M059J (cell line): ENCODE data around the gene TIMM21. TPM values are rescaled to one million over a fixed set of nuclear protein-coding genes. Genes with fewer than 3 reads are reported as not detected.
A peak's percentile ranks its signal among the peaks of the same experiment; 100 is the strongest.

Experiments
- DNase-seq: peaks from one replicate; pipeline ENCODE4 v3.0.0-alpha.2; 2012; ENCODE audit warnings: low read depth
- total RNA-seq: library from RNA; depleted of rRNA; stranded (reverse); fragments of >200 nt; shearing (Covaris generic); gene quantifications from 2 replicates; pipeline ENCODE4 v1.2.3, GENCODE V29; 2014; rRNA removed

Gene TIMM21
- 45.3 and 54.2 TPM in 2 replicates for total RNA-seq

DNA sequence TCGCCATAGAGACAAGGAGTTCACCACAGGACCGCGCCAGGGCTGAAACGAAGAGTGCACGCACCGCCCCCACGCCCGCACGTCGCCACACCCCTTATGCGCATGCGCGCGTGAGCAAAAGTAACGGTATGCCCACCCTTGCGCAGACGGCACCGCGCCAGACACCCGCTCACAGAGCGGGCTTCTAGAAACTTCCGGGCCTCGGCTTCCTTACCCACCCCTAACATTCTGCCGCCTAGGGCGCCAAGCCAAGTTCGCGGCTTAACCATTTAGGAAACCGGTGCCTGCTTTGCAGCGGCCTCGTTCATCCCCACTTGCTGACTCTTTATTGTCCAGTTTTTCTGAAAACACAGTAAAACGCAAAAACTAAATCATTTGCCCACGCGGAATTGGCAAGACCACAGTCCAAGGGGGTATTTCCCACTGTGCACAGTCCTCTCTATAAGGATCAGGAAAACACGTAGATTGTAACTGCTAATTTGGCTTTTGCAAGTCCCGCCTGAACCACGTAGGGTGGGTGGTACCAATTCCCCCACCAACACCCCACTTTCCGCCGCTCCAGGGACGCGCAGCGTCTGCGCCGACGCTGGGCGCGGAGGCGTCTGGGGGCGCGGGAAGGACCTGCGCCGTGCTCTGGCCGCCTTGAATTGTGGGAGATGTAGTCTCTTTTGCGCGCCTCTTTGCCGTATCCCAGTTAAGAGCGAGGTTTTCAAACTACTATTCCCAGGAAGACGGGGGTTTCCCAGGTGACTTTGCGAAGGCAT, at the start of gene TIMM21, which contains the start of gene FBXO15:
Gene TIMM21 (plus strand): TSS at position 745 of the 764 bp plus-strand sequence. CDS start 286 bp downstream, outside the sequence.
Gene FBXO15 (minus strand): TSS at position 56 of the 764 bp plus-strand sequence. CDS start 49 bp downstream, at position 7.
- DNase-seq, result peak; percentile 97

- DNase-seq, result no peak
Observed at GRCh38 chr18:74108460-74108859, 39.9 kb upstream of the TIMM21 start.

DNA sequence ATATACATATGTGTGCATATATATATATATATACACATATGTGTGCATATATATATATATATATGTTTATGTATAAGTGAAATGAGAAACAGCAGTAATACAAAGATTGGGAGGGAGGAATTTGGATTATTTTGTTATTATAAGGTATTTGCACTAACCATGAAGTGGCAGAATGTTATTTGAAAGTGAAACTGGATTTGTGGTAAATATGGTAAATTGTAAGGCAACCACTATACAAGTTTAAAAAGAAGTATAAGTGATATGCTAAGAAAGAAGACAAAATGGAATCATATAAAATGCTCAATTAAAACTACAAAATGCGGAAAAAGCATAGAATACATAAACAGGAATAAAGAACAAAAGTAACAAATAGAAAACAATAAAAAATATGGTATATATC, 38.2 kb upstream of the TIMM21 start:
- DNase-seq, result no peak

DNA sequence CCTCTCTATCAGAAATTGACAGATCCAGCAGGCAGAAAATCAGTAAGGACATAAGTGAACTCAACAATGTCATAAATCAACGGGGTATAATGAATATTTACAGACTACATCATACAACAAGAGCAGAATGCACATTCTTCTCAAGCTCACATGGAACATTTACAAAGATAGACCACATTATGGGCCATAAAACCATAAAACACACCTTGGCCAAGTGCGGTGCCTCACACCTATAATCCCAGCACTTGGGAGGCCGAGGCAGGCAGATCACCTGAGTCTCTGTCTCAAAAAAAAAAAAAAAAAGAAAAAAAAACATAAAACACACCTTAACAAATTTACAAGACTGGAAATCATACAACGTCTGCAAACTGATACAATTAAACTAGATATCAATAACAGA, 37.3 kb upstream of the TIMM21 start:
- no peak for DNase-seq

GRCh38 chr18:74113711-74114110, 34.6 kb upstream of the TIMM21 start:
- no peak for DNase-seq

DNA sequence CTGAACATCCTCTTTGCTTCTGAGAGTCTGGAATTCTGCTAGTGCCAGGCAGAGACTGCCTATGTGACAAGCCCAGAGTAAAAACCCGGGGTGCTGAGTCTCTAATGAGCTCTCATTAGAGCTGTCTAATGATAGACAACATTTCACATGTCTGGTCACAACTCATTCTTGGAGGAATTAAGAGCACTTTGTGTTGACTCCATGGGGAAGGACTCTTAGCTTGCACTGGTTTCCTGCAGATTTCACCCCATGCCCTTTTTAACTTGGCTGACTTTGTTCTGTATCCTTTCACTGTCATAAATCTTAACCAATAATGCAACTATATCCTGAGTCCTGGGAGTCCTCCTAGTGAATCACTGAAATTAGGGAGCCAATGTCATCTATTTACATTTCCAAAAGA, 34.2 kb upstream of the TIMM21 start:
- peak; percentile 9 for DNase-seq

GRCh38 chr18:74115046-74115445, 33.3 kb upstream of the TIMM21 start:
- peak; percentile 35 for DNase-seq

GRCh38 chr18:74116633-74117554, 31.4 kb upstream of the TIMM21 start:
- DNase-seq, result peak; percentile 48

DNA sequence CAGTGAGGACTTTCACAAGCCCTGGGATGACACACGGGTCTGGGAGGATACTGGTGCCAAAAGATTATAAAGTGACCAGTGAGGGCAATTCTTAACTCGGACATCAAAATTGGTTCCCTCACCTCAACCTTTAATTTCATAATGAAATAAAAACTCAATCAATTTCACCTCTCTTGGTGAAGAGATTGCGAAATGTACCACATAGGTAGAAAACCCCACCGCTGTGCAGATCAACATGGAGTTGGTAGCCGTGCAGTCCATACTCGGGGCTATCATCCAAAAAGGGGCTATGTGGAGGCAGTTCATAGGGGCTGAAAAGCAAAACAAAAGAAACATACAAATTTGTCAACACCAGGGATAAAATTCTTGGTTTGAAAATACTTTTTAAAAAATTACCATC, 25.1 kb upstream of the TIMM21 start:
- no peak for DNase-seq

DNA sequence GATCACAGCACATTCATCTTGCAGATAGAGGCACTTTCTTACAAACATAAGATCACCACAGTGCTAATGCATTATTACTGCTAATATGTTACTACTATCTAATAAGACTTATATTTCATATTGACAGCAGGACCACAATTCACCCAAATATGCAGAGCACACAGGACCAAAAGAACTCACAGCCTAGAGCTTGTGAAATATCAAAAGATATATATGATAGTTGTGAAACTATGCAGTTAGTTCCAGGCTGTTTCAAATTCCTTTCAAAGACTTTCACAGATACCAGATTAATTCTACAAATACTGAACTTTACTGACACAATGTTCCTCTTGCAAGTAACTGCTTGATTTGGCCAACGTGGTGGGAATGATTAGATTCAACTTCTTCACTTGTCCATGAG, 23.7 kb upstream of the TIMM21 start:
- no peak for DNase-seq

GRCh38 chr18:74126684-74127655, 21.4 kb upstream of the TIMM21 start:
- DNase-seq, result no peak

DNA sequence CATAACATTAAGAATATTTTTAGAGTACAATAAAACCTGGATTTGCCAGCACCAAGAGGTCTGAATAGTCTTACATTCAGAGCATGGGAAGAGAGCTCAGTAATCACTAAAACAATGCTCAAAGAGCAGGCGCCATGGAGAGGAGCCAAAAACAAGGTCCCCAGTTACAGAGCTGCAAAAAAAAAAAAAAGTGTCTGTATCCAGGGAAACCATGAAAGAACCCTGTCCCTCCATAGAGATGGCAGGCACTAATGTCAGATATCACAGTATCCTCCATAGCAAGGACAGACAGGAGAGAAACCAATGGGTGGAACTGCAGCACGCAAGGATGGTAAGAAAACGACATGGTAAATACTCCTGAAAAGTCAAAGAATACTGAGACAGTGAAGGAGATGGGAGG, 20.2 kb upstream of the TIMM21 start:
- no peak for DNase-seq

DNA sequence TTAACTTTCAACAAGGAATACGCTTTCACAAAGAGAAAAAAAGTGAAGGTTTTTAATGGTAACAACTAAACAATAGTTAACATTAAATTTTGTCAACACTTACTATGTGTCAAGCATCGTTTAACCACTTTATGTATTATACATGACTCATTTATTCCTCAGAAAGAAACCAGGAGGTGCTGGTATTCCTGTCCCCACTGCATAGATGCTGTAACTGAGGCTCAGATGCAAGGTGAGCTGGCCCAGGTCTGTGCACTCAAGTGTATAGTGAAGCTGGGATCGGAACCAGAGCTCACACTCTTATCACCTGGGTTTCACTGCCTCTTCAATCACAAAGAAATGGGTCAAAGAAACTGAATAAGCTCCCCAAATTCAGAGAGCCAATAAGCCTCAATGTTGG, 17.2 kb upstream of the TIMM21 start:
- DNase-seq, result no peak

DNA sequence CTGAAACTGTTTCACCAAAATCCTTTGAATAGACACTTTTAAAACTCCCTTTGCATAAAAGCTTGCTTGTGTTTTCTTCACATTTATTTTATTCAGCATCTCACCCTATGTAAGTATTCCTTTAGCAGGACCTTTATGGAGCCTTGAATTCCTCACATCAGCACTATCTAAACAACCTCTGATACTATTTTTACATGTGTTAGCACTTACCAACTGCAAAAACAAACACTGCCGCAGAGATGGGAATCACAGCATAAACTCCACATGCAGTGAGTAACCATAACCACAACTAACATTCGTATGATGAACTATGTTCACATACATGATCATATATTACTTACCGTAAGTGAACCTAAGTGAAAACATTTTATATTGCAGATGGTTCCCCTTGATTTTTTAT, 16.1 kb upstream of the TIMM21 start:
- DNase-seq, result no peak

DNA sequence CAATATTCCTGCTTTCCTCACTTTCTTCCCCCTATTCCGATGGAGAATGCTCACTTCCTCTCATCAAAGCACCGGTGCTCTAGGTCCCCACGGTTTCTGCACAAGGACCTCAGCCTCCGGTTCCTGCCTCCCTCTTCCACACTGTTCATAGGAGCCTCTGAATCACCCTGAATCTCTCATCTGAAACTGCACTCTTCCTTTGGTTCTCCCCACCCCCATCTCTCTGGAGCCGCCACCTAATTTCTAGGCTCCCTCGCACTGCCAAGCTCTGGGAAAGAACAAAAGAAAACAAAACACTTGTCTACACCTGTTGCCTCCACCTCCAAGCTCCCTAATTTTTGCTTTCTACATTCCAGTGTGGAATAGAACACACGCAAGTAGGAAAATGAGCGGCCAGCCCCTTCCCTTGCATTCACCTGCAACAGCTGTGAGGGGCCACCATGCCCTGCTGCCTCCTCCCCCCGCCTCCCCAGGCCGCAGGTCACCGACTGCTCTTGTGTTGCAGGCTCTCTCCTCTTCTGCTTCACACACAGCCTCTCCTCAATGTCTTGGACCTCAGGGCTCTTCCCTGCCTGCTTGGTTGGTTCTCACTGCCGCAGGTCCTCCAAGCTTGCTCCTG, 10.3 kb upstream of the TIMM21 start:
- no peak for DNase-seq

GRCh38 chr18:74139411-74139810, 8.9 kb upstream of the TIMM21 start:
- DNase-seq, result no peak

GRCh38 chr18:74139888-74140287, 8.4 kb upstream of the TIMM21 start:
- peak; percentile 54 for DNase-seq

DNA sequence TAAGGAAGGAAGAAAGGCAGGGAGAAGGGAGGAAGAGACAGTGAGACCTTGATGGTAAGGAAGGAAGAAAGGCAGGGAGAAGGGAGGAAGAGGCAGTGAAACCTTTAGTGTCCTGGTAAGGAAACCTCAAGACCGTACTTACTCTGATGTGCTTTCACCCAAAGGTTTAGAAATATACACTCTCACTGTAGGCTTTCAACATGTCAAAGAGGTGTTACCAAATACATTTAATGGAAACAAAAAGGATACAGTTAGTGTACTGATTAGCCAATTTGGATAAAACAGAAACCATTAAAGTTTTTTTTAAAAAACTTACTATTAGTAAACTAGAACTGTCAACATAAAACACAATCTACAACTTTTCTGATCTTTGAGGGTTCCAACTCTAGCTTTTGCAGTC, 7.7 kb upstream of the TIMM21 start:
- DNase-seq, result no peak

- no peak for DNase-seq
Observed at GRCh38 chr18:74141667-74142066, 6.7 kb upstream of the TIMM21 start.

- DNase-seq, result peak; percentile 24
Observed at GRCh38 chr18:74142252-74142651, 6.1 kb upstream of the TIMM21 start.

DNA sequence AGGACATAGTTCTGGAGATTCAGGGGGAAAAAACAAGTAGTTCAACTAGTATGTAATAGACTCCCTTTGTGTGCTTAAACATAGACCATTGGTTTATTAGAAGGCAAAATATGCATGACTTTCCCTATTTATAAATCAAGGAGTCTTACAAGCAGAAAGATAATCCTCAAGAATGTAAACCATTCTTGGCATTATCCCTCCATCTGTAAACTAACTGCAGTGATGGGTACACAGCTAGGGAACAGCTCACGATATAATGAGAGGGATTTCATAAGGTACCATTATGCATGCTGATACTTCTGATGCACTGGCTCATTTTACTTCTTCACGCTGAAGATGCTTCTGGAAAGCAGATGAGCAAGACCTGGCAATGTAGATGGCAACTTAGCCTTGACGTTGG, 1.6 kb upstream of the TIMM21 start:
- DNase-seq, result peak; percentile 54
